Stimulated activated CD4-positive, alpha-beta T cell treated with anti-CD3 and anti-CD28 coated beads, Interleukin-15, amount 100 ng/mL, for 24 hours (primary cell): ENCODE measurements around the gene TRIM4.
"Not testable (repeated sequence)": the region's sequence is repeated elsewhere in the genome, so short reads cannot be mapped to it uniquely, and the experiment has no call there.

ENCODE experiments used
- DNase-seq: peaks from one replicate; pipeline ENCODE4 v3.0.0-alpha.2; 2020

The TRIM4 gene, protein sequence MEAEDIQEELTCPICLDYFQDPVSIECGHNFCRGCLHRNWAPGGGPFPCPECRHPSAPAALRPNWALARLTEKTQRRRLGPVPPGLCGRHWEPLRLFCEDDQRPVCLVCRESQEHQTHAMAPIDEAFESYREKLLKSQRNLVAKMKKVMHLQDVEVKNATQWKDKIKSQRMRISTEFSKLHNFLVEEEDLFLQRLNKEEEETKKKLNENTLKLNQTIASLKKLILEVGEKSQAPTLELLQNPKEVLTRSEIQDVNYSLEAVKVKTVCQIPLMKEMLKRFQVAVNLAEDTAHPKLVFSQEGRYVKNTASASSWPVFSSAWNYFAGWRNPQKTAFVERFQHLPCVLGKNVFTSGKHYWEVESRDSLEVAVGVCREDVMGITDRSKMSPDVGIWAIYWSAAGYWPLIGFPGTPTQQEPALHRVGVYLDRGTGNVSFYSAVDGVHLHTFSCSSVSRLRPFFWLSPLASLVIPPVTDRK

DNA sequence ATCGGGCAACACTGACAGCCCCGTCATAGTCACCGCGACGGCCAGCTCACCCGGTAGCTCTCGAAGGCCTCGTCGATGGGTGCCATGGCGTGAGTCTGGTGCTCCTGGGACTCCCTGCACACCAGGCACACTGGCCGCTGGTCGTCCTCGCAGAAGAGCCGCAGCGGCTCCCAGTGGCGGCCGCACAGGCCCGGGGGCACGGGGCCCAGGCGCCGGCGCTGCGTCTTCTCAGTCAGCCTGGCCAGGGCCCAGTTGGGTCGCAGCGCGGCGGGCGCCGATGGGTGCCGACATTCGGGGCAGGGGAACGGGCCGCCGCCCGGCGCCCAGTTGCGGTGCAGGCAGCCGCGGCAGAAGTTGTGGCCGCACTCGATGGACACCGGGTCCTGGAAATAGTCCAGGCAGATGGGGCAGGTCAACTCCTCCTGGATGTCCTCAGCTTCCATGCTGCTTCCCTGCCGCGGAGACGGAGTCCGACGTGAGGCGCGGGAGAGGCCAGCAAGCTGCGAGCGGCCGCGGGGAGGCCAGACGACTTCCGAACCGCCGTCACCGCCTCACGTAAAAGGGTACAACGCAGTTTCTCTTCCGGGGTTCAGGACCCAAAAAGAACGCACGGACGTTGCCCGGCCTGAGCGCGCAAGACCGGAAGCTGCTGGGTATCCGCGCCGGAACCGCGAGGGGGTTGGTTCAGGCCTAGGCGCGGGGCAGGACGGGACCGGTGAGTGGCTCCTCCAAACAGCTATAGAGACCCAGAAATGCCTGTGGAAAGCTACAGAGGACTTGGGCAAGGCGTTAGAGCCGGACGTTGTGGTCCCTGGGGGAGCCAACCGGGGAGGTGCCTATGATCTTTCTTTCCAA is at the start of gene TRIM4:
TRIM4 (minus strand) TSS at position 572 of the 855 bp plus-strand sequence; CDS start at position 443, 129 bp downstream.
- peak; percentile 96 for DNase-seq

DNA sequence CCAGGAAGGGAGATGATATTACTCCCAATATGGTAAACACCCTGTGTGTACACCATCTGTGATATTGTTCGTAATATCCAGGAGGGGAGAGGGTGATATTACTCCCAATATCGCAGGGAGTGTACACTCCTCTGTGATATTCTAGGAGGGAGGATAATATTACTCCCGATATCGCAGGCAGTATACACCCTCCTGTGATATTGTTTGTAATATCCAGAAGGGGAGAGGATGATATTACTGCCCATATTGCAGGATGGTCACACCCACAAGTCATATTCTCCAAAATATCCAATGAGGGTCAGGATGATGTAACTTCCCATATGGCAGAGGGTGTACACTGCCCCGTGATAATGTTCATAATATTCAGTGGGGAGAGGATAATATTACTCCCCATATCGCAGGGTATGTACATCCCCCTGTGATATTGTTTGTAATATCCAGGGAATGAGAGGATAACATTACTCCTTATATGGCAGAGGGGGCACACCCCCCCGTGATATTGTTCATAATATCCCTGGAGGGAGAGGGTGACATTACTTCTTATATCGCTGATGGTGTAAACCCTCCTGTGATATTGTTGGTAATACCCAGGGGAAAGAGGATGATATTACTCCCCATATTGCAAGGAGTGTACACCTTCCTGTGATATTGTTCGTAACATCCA is 39.4 kb upstream of the TRIM4 start:
- no peak for DNase-seq

DNA sequence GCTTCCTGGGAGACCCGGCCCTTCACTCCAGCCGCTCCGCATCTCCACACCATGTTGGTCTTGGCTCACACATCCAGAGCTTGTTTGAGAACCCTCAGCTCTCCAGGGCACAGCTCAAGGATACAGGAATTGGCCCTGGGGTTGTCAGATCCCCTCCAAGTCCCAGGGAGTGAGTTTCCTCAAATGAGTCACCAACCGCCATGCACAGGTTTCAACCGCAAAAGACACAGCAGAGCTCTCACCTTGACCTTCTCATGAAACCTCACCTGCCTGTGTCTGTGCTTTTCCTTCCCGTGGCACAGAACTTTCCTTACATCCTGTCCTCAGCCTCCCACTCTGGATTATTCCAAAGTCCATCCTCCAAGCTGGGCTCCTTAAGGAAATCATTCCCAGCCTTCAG is 35.9 kb upstream of the TRIM4 start:
- DNase-seq = no peak

DNA sequence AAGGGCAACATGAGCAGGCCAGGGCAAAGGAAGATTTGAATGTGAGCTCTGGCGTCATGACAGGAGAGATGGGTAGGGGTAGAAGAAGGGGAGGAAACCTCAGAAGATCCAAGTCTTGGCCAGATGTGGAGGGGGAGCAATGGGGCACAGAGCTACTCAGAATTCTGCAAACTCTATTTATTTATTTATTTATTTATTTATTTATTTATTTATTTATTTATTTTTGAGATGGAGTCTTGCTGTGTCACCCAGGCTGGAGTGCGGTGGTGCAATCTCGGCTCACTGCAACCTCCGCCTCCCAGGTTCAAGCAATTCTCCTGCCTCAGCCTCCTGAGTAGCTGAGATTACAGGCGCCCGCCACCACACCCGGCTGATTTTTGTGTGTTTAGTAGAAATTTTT is 35.3 kb upstream of the TRIM4 start:
- not testable (repeated sequence) for DNase-seq

DNA sequence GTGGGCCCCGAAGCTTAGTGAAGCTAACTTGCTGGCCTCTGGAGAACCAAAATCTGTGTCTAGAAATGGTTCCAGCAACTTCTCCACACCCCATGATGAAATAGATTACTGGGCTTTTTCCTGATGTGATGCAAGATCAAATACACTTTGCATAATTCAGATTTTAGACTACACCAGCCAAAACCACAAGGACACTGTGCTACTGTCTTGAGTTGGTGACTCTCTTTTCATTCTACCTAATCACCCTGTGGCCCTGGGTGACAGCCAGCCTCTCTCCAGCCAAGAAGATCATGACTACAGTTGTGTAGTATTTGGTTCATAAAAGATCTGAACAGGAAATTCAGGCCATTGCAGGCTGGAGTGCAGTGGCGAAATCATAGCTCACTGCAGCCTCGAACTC is 34.3 kb upstream of the TRIM4 start:
- DNase-seq = no peak

- DNase-seq = not testable (repeated sequence)
Observed at GRCh38 chr7:99952649-99953048, 33.3 kb upstream of the TRIM4 start.

DNA sequence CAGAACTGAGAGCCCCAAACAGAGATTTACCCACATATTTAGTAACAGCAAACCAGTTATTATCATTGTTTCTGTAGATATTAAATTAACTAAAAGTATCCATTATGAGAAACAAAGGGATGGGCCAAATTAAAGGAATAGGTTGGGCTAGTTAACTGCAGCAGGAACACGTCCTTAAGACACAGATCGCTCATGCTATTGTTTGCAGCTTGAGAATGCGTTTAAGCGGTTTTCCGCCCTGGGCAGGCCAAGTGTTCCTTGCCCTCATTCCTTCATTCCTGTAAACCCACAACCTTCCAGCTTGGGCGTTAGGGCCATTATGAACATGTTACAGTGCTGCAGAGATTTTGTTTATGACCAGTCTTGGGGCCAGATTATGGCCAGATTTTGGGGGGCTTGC is 31.5 kb upstream of the TRIM4 start:
- DNase-seq = not testable (repeated sequence)

DNA sequence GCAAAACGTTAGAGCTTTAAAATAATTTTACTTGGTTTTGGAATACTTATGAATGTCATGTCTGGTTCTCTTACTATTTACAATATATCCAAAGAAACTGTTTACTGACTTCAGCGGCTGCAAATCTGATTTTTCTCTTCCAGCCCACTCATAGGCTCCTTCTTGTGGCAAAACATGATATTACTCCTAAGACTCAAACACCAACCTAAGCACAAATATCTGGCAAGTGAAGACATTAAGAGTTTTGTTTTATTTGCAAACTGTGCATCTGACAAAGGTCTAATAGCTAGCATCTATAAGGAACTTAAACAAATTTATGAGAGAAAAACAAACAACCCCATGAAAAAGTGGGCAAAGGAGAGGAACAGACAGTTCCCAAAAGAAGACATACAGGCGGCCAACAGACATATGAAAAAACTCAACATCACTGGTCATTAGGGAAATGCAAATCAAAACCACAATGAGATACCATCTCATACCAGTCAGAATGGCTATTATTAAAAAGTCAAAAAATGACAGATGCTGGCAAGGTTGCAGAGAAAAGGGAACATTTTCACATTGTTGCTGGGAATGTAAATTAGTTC is 30.4 kb upstream of the TRIM4 start:
- DNase-seq = no peak

- no peak for DNase-seq
Observed at GRCh38 chr7:99947608-99948007, 28.3 kb upstream of the TRIM4 start.

- no peak for DNase-seq
Observed at GRCh38 chr7:99944497-99945070, 25.3 kb upstream of the TRIM4 start.

GRCh38 chr7:99943641-99944496 is 24.5 kb upstream of the TRIM4 start:
- no peak for DNase-seq

- DNase-seq = no peak
Observed at GRCh38 chr7:99938296-99938695, 19.0 kb upstream of the TRIM4 start.

DNA sequence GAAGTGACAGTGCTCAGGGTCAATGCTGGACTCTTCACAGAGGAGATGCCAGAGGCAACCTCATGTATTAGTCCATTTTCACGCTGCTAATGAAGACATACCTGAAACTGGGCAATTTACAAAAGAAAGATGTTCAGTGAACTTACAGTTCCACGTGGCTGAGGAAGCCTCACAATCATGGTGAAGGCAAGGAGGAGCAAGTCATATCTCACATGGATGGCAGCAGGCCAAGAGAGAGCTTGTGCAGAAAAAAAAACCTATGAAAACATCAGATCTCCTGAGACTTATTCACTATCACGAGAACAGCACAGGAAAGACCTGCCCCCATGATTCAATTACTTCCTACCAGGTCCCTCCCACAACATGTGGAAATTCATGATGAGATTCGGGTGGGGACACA is 15.7 kb upstream of the TRIM4 start:
- DNase-seq = not testable (repeated sequence)

DNA sequence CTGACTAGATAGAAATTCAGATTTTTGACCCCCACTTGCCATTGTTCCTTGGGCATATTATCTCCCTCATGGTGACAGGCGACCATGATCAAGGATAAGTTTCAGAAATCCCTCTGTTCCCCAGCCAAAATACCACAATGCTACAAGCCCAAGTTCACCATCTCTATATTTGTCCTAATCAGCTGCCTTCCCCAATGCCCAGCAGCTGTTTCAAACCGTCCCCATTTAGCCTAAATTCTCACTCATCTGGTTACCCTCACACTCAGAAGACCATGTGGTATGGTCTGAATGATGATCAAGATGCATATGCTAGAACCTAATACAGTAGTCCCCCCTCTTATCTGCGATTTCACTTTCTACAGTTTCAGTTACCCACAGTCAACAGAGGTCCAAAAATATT is 11.0 kb upstream of the TRIM4 start:
- no peak for DNase-seq

- no peak for DNase-seq
Observed at GRCh38 chr7:99929730-99930053, 10.4 kb upstream of the TRIM4 start.

DNA sequence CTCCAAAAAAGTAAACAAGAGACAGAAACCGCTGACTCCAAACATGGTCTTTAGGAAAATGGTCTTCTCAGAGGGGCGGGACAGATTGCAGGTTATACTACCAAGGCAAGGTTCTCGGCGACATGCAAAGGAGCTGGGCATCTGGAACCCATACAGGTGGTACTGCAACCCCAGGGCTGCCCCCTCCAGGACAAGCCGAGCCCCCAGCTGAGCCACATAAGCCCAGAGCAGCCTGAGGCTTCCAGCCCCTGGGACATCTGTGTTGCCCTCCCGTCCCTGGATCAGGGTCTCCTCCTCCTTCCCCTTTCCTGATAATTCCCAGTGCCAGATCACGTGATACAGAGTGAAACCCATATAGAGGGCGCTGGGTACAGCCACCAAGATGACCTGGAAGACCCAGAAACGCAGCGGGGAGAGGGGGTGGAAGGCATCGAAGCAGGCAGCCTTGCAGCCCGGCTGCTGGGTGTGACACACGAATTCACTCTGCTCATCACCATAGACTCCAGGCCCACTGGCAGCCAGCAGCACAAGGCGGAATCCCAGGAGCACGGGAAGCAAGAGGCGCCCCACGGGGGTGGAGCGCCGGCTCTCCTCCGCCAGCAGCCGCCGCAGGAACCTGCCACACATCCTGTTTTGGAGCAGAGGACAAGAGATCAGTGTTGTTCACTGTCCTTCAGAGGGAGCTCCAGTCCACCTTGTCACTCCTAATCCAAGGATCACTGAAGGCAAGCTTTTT is 9.8 kb upstream of the TRIM4 start, which contains the start of gene GJC3:
GJC3 (minus strand) TSS at position 627 of the 736 bp plus-strand sequence; CDS start at position 627, 0 bp downstream.
- DNase-seq = peak; percentile 62

- DNase-seq = no peak
Observed at GRCh38 chr7:99928188-99928587, 8.9 kb upstream of the TRIM4 start.

GRCh38 chr7:99927536-99927935 is 8.2 kb upstream of the TRIM4 start:
- no peak for DNase-seq

GRCh38 chr7:99926321-99926720 is 7.0 kb upstream of the TRIM4 start:
- DNase-seq = no peak

DNA sequence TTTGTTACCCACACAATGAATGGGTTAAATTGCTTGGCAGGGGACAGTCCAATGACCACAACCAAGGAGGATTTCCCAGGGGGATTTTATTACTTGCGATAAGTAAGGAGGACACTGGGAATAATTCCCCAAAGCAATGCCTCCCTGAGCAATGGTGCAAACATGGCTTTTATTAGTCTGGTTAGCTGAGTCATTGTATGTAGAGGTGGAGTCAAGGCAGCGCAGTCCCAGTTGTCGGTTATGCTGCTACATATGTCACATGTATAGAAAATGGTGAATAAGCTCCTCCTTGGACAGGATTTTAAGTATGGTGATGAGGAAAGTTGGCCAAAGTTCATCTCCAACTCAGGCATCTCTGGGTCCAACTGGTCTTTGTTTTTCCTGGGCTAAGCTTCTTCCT is 3.9 kb upstream of the TRIM4 start:
- DNase-seq = no peak

DNA sequence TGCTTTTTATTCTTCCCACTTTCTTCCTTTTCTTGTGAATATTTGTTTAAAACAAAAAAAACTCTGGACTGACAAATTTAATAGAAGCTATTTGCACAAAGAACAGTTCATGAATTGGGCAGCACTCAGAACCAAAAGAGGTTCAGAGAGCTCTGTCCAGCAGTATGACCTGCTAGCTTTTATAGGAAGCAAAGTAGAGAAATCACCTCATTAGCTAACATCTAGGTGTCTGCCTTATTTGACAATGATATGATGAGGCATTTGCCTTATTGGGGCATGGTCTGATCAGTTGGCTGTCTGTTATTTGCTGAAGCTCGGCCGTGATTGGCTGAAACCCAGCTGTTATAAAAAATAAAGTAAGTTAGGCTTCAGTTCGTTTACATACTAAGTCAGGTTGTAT is 819 bp upstream of the TRIM4 start:
- no peak for DNase-seq
